Parathyroid adenoma (tissue), 2 donors: ENCODE results near the gene RNF13.

ENCODE experiments used
- H2AFZ ChIP-seq: fragments of 300-600 bp; sonication (generic); one replicate; pipeline ENCODE4 v1.7.0; 2017; ENCODE audit warnings: antibody characterized with exemption, mild to moderate bottlenecking
- H3K27ac ChIP-seq: fragments of 300-600 bp; sonication (generic); one replicate; pipeline ENCODE4 v1.7.0; 2017
- H3K27me3 ChIP-seq: fragments of 300-600 bp; sonication (generic); one replicate; pipeline ENCODE4 v1.7.0; 2017; ENCODE audit warnings: low read length; ENCODE audit not compliant: control insufficient read depth, insufficient read depth
- H3K36me3 ChIP-seq: fragments of 300-600 bp; sonication (generic); one replicate; pipeline ENCODE4 v1.7.0; 2017; ENCODE audit warnings: low read length; ENCODE audit not compliant: control insufficient read depth, insufficient read depth
- H3K4me1 ChIP-seq: fragments of 300-600 bp; sonication (generic); one replicate; pipeline ENCODE4 v1.7.0; 2017; ENCODE audit warnings: control low read depth
- H3K4me2 ChIP-seq: fragments of 300-600 bp; sonication (generic); one replicate; pipeline ENCODE4 v1.7.0; 2017; ENCODE audit warnings: low read length
- H3K4me3 ChIP-seq: fragments of 300-600 bp; sonication (generic); one replicate; pipeline ENCODE4 v1.7.0; 2017; ENCODE audit warnings: low read depth, low read length
- H3K79me2 ChIP-seq: fragments of 300-600 bp; sonication (generic); one replicate; pipeline ENCODE4 v1.7.0; 2017; ENCODE audit warnings: control low read depth
- H3K9ac ChIP-seq: fragments of 300-600 bp; sonication (generic); one replicate; pipeline ENCODE4 v1.7.0; 2017; ENCODE audit warnings: mild to moderate bottlenecking
- H3K9me3 ChIP-seq: fragments of 300-600 bp; sonication (generic); one replicate; pipeline ENCODE4 v1.7.0; 2017; ENCODE audit warnings: low read length; ENCODE audit not compliant: control insufficient read depth
- TF ChIP-seq, protein P1 (sequence below): fragments of 300-600 bp; sonication (generic); IDR thresholded peaks from one replicate; pipeline ENCODE4 v1.7.0; 2017; ENCODE audit warnings: antibody characterized with exemption, mild to moderate bottlenecking
- donor health status: primary hyperparathyroidism.

RNF13 gene

GRCh38 chr3:149955449-149955848 lies 142.4 kb downstream of the RNF13 start:
- Histone ChIP-seq H3K27ac (no peak overlapping the region), H3K79me2 (no peaks in the 10 kb centered on the region), H3K4me3 (no peak overlapping the region), H3K36me3 (no peaks in the 10 kb centered on the region), H3K27me3 (no peaks in the 10 kb centered on the region), H2AFZ (no peak overlapping the region), H3K9ac (no peak overlapping the region), H3K4me2 (no peak overlapping the region), H3K4me1 (no peaks in the 10 kb centered on the region), H3K9me3 (no peaks in the 10 kb centered on the region)
- TF ChIP-seq, protein P1, sequence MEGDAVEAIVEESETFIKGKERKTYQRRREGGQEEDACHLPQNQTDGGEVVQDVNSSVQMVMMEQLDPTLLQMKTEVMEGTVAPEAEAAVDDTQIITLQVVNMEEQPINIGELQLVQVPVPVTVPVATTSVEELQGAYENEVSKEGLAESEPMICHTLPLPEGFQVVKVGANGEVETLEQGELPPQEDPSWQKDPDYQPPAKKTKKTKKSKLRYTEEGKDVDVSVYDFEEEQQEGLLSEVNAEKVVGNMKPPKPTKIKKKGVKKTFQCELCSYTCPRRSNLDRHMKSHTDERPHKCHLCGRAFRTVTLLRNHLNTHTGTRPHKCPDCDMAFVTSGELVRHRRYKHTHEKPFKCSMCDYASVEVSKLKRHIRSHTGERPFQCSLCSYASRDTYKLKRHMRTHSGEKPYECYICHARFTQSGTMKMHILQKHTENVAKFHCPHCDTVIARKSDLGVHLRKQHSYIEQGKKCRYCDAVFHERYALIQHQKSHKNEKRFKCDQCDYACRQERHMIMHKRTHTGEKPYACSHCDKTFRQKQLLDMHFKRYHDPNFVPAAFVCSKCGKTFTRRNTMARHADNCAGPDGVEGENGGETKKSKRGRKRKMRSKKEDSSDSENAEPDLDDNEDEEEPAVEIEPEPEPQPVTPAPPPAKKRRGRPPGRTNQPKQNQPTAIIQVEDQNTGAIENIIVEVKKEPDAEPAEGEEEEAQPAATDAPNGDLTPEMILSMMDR, result no peak

GRCh38 chr3:149957361-149958125 lies 144.5 kb downstream of the RNF13 start:
- TF ChIP-seq, protein P1, result no peak
- H3K9me3 ChIP-seq, result no peaks in the 10 kb centered on the region
- no peak overlapping the region for H3K4me3 ChIP-seq
- no peaks in the 10 kb centered on the region for H3K36me3 ChIP-seq
- H3K4me2 ChIP-seq, result no peak overlapping the region
- H2AFZ ChIP-seq, result no peak overlapping the region
- no peak overlapping the region for H3K27ac ChIP-seq
- no peak overlapping the region for H3K9ac ChIP-seq
- no peaks in the 10 kb centered on the region for H3K27me3 ChIP-seq
- H3K79me2 ChIP-seq, result no peaks in the 10 kb centered on the region
- H3K4me1 ChIP-seq, result no peaks in the 10 kb centered on the region

GRCh38 chr3:149958171-149958796 lies 145.3 kb downstream of the RNF13 start:
- TF ChIP-seq, protein P1, result no peak
- H3K4me1 ChIP-seq, result no peaks in the 10 kb centered on the region
- H3K9me3 ChIP-seq, result no peaks in the 10 kb centered on the region
- H3K4me3 ChIP-seq, result no peak overlapping the region
- no peaks in the 10 kb centered on the region for H3K79me2 ChIP-seq
- H2AFZ ChIP-seq, result no peak overlapping the region
- H3K27ac ChIP-seq, result no peak overlapping the region
- no peaks in the 10 kb centered on the region for H3K27me3 ChIP-seq
- no peak overlapping the region for H3K9ac ChIP-seq
- H3K36me3 ChIP-seq, result no peaks in the 10 kb centered on the region
- H3K4me2 ChIP-seq, result no peak overlapping the region

GRCh38 chr3:149959443-149959842 lies 146.4 kb downstream of the RNF13 start:
- H3K9ac ChIP-seq, result no peak overlapping the region

More at GRCh38 chr3:149959443-149959842, 146.4 kb downstream of the RNF13 start:
- H3K27me3 ChIP-seq, result no peaks in the 10 kb centered on the region
- H3K79me2 ChIP-seq, result peaks cover 5% of the 10 kb centered on the region
- no peak overlapping the region for H3K27ac ChIP-seq
- no peak overlapping the region for H3K4me2 ChIP-seq
- H3K9me3 ChIP-seq, result no peaks in the 10 kb centered on the region
- no peaks in the 10 kb centered on the region for H3K4me1 ChIP-seq
- TF ChIP-seq, protein P1, result no peak
- H2AFZ ChIP-seq, result no peak overlapping the region
- no peak overlapping the region for H3K4me3 ChIP-seq
- no peaks in the 10 kb centered on the region for H3K36me3 ChIP-seq
